HepG2 (cell line): Measurements from ENCODE around the gene MAGI1. TPM values are rescaled to one million over a fixed set of nuclear protein-coding genes. Genes with fewer than 3 reads are reported as not detected.

ENCODE experiments used
- ATAC-seq: fragments of 200-7000 bp; cut with Tn5 transposase; 3 replicates; pipeline ENCODE4 v1.9.1; 2020; ENCODE audit warnings: mild to moderate bottlenecking, moderate library complexity
- BruUV-seq: library from RNA; stranded (reverse); fragments of 400-500 nt; replicated peaks from 2 replicates; lab custom pipeline; 2021; lab: Mats Ljungman, UMichigan
- CTCF ChIA-PET: fragments of 300-600 bp; formaldehyde crosslinking; extraction: SDS; loops from one replicate; lab custom pipeline; 2021; ENCODE audit warnings: low total read pairs, inconsistent platforms, low intra/inter-chr PET ratio; lab: Yijun Ruan, JAX
- POLR2A ChIA-PET: fragments of 350-600 bp; sonication (Branson Sonifier 250); formaldehyde crosslinking; loops from one replicate; lab custom pipeline; 2020; ENCODE audit warnings: antibody characterized with exemption, inconsistent platforms; lab: Yijun Ruan, JAX
- DNase-seq: peaks from one replicate; pipeline ENCODE4 v3.0.0-alpha.2; 2015; ENCODE audit warnings: low spot score
- FAIRE-seq: peaks from 3 replicates; lab custom pipeline; 2011; peaks lifted over from hg19 to GRCh38; lab: Jason Lieb, UNC
- H2AFZ ChIP-seq: one replicate; pipeline ENCODE4 v1.6.1; 2011; ENCODE audit warnings: low read length, inconsistent platforms
- H3K27ac ChIP-seq: fragments of 300-600 bp; 3 replicates; pipeline ENCODE4 v1.8.0; 2011; ENCODE audit warnings: mixed run types, mild to moderate bottlenecking, mixed read lengths, low read length, inconsistent platforms; ENCODE audit not compliant: insufficient read depth; ENCODE audit errors: extremely low read length
- H3K27me3 ChIP-seq, 2 experiments: fragments of 200-600 bp in 1 of 2; 2 replicates in 1 of 2; 3 replicates in 1 of 2; pipeline versions ENCODE4 v1.6.0 to v1.8.0; 2011; ENCODE audit warnings: low read length in 2 of 2, mild to moderate bottlenecking in 2 of 2, moderate library complexity in 2 of 2, inconsistent platforms in 1 of 2; ENCODE audit not compliant: insufficient read depth in 2 of 2, control insufficient read depth in 1 of 2
- H3K36me3 ChIP-seq, 2 experiments: fragments of 200-600 bp in 1 of 2; replicated peaks in 1 of 2; 2 replicates in 1 of 2; 3 replicates in 1 of 2; pipeline versions ENCODE4 v1.5.1 to v1.8.0; 2011; ENCODE audit warnings: low read length in 2 of 2, inconsistent platforms in 1 of 2; ENCODE audit not compliant: insufficient read depth in 2 of 2, control insufficient read depth in 1 of 2
- H3K4me1 ChIP-seq: 2 replicates; pipeline ENCODE4 v1.5.1; 2012; ENCODE audit warnings: low read length, inconsistent platforms; ENCODE audit not compliant: insufficient read depth
- H3K4me2 ChIP-seq: 2 replicates; pipeline ENCODE4 v1.6.0; 2011; ENCODE audit warnings: low read depth, low read length, inconsistent platforms
- H3K4me3 ChIP-seq, 3 experiments: fragments of 200-600 bp in 1 of 3; sonication (generic), shearing (Covaris generic) in 1 of 3; replicated peaks in 1 of 3; 2 replicates each; pipeline ENCODE4 v1.5.1; 2011 to 2016; ENCODE audit warnings: low read length in 3 of 3, inconsistent platforms in 2 of 3, low read depth in 2 of 3, mild to moderate bottlenecking in 2 of 3, control low read depth in 1 of 3, mixed read lengths in 1 of 3; ENCODE audit not compliant: insufficient read depth in 1 of 3
- H3K79me2 ChIP-seq: one replicate; pipeline ENCODE4 v1.6.1; 2011; ENCODE audit warnings: low read length, inconsistent platforms; ENCODE audit not compliant: insufficient read depth
- H3K9ac ChIP-seq: 2 replicates; pipeline ENCODE4 v1.6.0; 2011; ENCODE audit warnings: mild to moderate bottlenecking, low read depth, low read length, inconsistent platforms; ENCODE audit not compliant: insufficient read depth
- H3K9me3 ChIP-seq: 2 replicates; pipeline ENCODE4 v1.5.1; 2012; ENCODE audit warnings: mild to moderate bottlenecking, low read length
- H4K20me1 ChIP-seq: 2 replicates; pipeline ENCODE4 v1.6.0; 2011; ENCODE audit warnings: inconsistent platforms, mild to moderate bottlenecking, low read length, moderate library complexity; ENCODE audit not compliant: insufficient read depth
- AKNA ChIP-seq: sonication (generic); formaldehyde crosslinking; IDR thresholded peaks from 2 replicates; pipeline ENCODE4 v1.4.0; 2020; ENCODE audit warnings: missing genetic modification reagents, borderline replicate concordance
- MIER2 ChIP-seq: IDR thresholded peaks from 2 replicates; pipeline ENCODE4 v1.6.1; 2016; ENCODE audit warnings: missing biosample characterization, missing genetic modification reagents
- PITX1 ChIP-seq: sonication (generic); formaldehyde crosslinking; IDR thresholded peaks from 2 replicates; pipeline ENCODE4 v1.5.1; 2020; ENCODE audit warnings: mild to moderate bottlenecking, missing genetic modification reagents
- RFX5 ChIP-seq: IDR thresholded peaks from 2 replicates; pipeline ENCODE4 v1.6.1; 2011; ENCODE audit warnings: low read depth, low read length, improper control_type of control experiment
- TGIF2 ChIP-seq: IDR thresholded peaks from 2 replicates; pipeline ENCODE4 v1.6.1; 2016; ENCODE audit warnings: control low read depth, missing compliant biosample characterization
- ZNF30 ChIP-seq: sonication (generic); formaldehyde crosslinking; IDR thresholded peaks from 2 replicates; pipeline ENCODE4 v1.5.0; 2020; ENCODE audit warnings: mild to moderate bottlenecking, missing genetic modification reagents
- ZNF646 ChIP-seq: sonication (generic); formaldehyde crosslinking; IDR thresholded peaks from 2 replicates; pipeline ENCODE4 v1.9.0; 2021; ENCODE audit warnings: mild to moderate bottlenecking, missing genetic modification reagents
- ZNF710 ChIP-seq: sonication (generic); formaldehyde crosslinking; IDR thresholded peaks from 2 replicates; pipeline ENCODE4 v1.5.0; 2020; ENCODE audit warnings: mild to moderate bottlenecking, missing genetic modification reagents, borderline replicate concordance
- WGBS: methylation state at CpG from one replicate; pipeline ENCODE4 v1.1.6; 2017; ENCODE audit warnings: low lambda C conversion rate; 5-methylcytosine and 5-hydroxymethylcytosine counted together
- in situ Hi-C: cut with HindIII; loops from 2 replicates; pipeline ENCODE4 v1.10.0; 2017; ENCODE audit warnings: low pct_unique_long_range_greater_than_20kb; ENCODE audit not compliant: extremely low pct_ligation_motif_present
- intact Hi-C: fragments of 100-400 bp; cut with micrococcal nuclease; formaldehyde crosslinking; loops from one replicate; pipeline ENCODE4 v1.10.0; 2022; ENCODE audit not compliant: unreplicated experiment
- polyA plus RNA-seq, 8 experiments: library from polyadenylated mRNA; depleted of rRNA in 3 of 8; stranded (reverse) in 7 of 8; unstranded in 1 of 8; fragments of >200 nt; fragmentation: Illumina TruSeq in 4 of 8; extraction: Trizol in 4 of 8; gene quantifications; 2 replicates each; pipeline versions ENCODE4 v1.2.1 to v1.2.3, GENCODE V29; 2011 to 2016; ENCODE audit warnings: low read depth in 4 of 8, missing spikeins in 1 of 8, mixed read lengths in 1 of 8; ENCODE audit not compliant: insufficient read depth in 1 of 8
- total RNA-seq, 5 experiments: library from RNA; depleted of rRNA; stranded (reverse); fragments of >200 nt; fragmentation: Illumina TruSeq; extraction: Trizol; gene quantifications; 2 replicates each; pipeline ENCODE4 v1.2.3, GENCODE V29; 2016; ENCODE audit warnings: low read depth in 1 of 5
- TF ChIP-seq, protein P1 (sequence below): sonication (generic); formaldehyde crosslinking; IDR thresholded peaks from 2 replicates; pipeline ENCODE4 v1.9.0; 2021; ENCODE audit warnings: missing genetic modification reagents, borderline replicate concordance

The MAGI1 gene
- total and polyA plus RNA-seq, 2 of the 13 experiments (the other 11 are each of a cell fraction or from before 2014, with no cell fraction given): 22.2 to 26.0 TPM

- no peaks in the 10 kb centered on the region for H4K20me1 ChIP-seq
- H3K27ac ChIP-seq: no peak overlapping the region
- peaks cover 12 to 46% of the 10 kb centered on the region in 2 experiments; a peak in 4 of 5 replicates for H3K36me3 ChIP-seq
- in situ Hi-C loops: no loop called here
- ChIA-PET CTCF (no interaction called here), POLR2A (no interaction called here)
- H3K9ac ChIP-seq: no peak overlapping the region
- no TSS peak for BruUV-seq
- WGBS: 100% methylated on average over 1 of the region's 1 CpG
- intact Hi-C loops: no loop called here
- FAIRE-seq: no peak
- no peak overlapping the region for H3K4me2 ChIP-seq
- H3K4me1 ChIP-seq: no peaks in the 10 kb centered on the region
- H3K4me3 ChIP-seq: no peak overlapping the region
- H3K27me3 ChIP-seq: no peaks in the 10 kb centered on the region
- H3K79me2 ChIP-seq: no peaks in the 10 kb centered on the region
- TF ChIP-seq TGIF2: no peak
- TF ChIP-seq PITX1 (CRISPR knock-in tag): no peak
- no peak for TF ChIP-seq MIER2 (CRISPR knock-in tag)
- no peak for TF ChIP-seq ZNF710 (CRISPR knock-in tag)
- no peak for TF ChIP-seq RFX5
- TF ChIP-seq ZNF646 (CRISPR knock-in tag): no peak
- TF ChIP-seq, protein P1, sequence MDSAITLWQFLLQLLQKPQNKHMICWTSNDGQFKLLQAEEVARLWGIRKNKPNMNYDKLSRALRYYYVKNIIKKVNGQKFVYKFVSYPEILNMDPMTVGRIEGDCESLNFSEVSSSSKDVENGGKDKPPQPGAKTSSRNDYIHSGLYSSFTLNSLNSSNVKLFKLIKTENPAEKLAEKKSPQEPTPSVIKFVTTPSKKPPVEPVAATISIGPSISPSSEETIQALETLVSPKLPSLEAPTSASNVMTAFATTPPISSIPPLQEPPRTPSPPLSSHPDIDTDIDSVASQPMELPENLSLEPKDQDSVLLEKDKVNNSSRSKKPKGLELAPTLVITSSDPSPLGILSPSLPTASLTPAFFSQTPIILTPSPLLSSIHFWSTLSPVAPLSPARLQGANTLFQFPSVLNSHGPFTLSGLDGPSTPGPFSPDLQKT (CRISPR knock-in tag): no peak
- no peak for TF ChIP-seq ZNF30 (CRISPR knock-in tag)
- TF ChIP-seq AKNA: no peak
- ATAC-seq: no peak
- no peak for DNase-seq
- no peaks in the 10 kb centered on the region for H3K9me3 ChIP-seq
- H2AFZ ChIP-seq: no peak overlapping the region
These were observed 676.0 kb downstream of the MAGI1 start for GRCh38 chr3:65362688-65363087.
